CD4-positive, alpha-beta T cell (primary cell): ENCODE measurements around the gene SUCLG2. TPM values are rescaled to one million over a fixed set of nuclear protein-coding genes. Genes with fewer than 3 reads are reported as not detected.

Source experiments
- ATAC-seq: fragments of 200-7000 bp; cut with Tn5 transposase; one replicate; pipeline ENCODE4 v1.10.0; 2022; ENCODE audit warnings: mild to moderate bottlenecking; ENCODE audit not compliant: poor library complexity
- CTCF ChIA-PET: fragments of 350-600 bp; sonication (Branson Sonifier 250); formaldehyde crosslinking; loops from one replicate; lab custom pipeline; 2021; ENCODE audit warnings: antibody characterized with exemption, inconsistent platforms; lab: Charles Lee
- POLR2A ChIA-PET: fragments of 350-600 bp; sonication (Branson Sonifier 250); formaldehyde crosslinking; loops from one replicate; lab custom pipeline; 2021; ENCODE audit warnings: antibody characterized with exemption, inconsistent platforms; lab: Charles Lee
- DNase-seq, 14 experiments: peaks; one replicate each; pipeline ENCODE4 v3.0.0-alpha.2; 2013 to 2020; ENCODE audit warnings: mixed read lengths in 2 of 14
- H3K27ac ChIP-seq, 2 donors: one replicate each; pipeline versions ENCODE4 v1.5.1 to v1.7.0; 2013; ENCODE audit warnings: low read length in 2 of 2, low read depth in 1 of 2, mild to moderate bottlenecking in 1 of 2
- H3K27me3 ChIP-seq, 2 experiments: 1 replicate in 1 of 2; 2 replicates in 1 of 2; pipeline versions ENCODE4 v1.6.1 to v1.7.0; 2013; ENCODE audit warnings: low read length in 2 of 2, control low read depth in 1 of 2, mild to moderate bottlenecking in 1 of 2, moderate library complexity in 1 of 2; ENCODE audit not compliant: insufficient read depth in 2 of 2, control insufficient read depth in 1 of 2
- H3K36me3 ChIP-seq: one replicate; pipeline ENCODE4 v1.6.1; 2013; ENCODE audit warnings: low read length, control low read depth; ENCODE audit not compliant: insufficient read depth
- H3K4me1 ChIP-seq: one replicate; pipeline ENCODE4 v1.6.1; 2013; ENCODE audit warnings: low read length, control low read depth; ENCODE audit not compliant: insufficient read depth
- H3K4me3 ChIP-seq: one replicate; pipeline ENCODE4 v1.5.1; 2013; ENCODE audit warnings: mild to moderate bottlenecking, low read length, moderate library complexity
- H3K9me3 ChIP-seq, 2 experiments: 1 replicate in 1 of 2; 2 replicates in 1 of 2; pipeline versions ENCODE4 v1.6.1 to v1.7.0; 2013; ENCODE audit warnings: low read length in 2 of 2, mild to moderate bottlenecking in 2 of 2, control low read depth in 1 of 2, moderate library complexity in 1 of 2; ENCODE audit not compliant: control insufficient read depth in 1 of 2, insufficient read depth in 1 of 2
- H3K27ac Mint-ChIP-seq: one replicate; pipeline ENCODE4 v1.8.0; 2020; ENCODE audit warnings: mixed read lengths
- H3K27me3 Mint-ChIP-seq: one replicate; pipeline ENCODE4 v1.8.0; 2021; ENCODE audit warnings: mixed read lengths
- H3K36me3 Mint-ChIP-seq: one replicate; pipeline ENCODE4 v1.8.0; 2021; ENCODE audit warnings: low read depth, mixed read lengths
- H3K4me1 Mint-ChIP-seq: one replicate; pipeline ENCODE4 v1.8.0; 2021; ENCODE audit warnings: low read depth, mixed read lengths
- H3K4me3 Mint-ChIP-seq: one replicate; pipeline ENCODE4 v1.8.0; 2020; ENCODE audit warnings: mild to moderate bottlenecking, mixed read lengths
- H3K9me3 Mint-ChIP-seq: one replicate; pipeline ENCODE4 v1.8.0; 2020; ENCODE audit warnings: mixed read lengths
- CTCF ChIP-seq: fragments of 200-600 bp; IDR thresholded peaks from one replicate; pipeline ENCODE4 v1.8.0; 2022; ENCODE audit warnings: antibody characterized with exemption, mild to moderate bottlenecking
- intact Hi-C, 2 experiments: fragments of 100-400 bp; cut with DNase I in 1 of 2; cut with micrococcal nuclease in 1 of 2; formaldehyde crosslinking; loops; one replicate each; pipeline versions ENCODE4 v1.15.1 to v1.9.0; 2023 to 2025; cut with DNase I, micrococcal nuclease
- total RNA-seq, 174 experiments: library from RNA in 2 of 174; stranded (reverse) in 2 of 174; gene quantifications; one replicate each; pipeline ENCODE4 v1.2.3 and lab custom pipeline; 2021 to 2026

The SUCLG2 gene
- total RNA-seq, 2 experiments from 2014 or later, result 51.7 to 52.4 TPM

- POLR2A ChIA-PET, result no interaction called here
- H3K9me3 ChIP-seq, result no peaks in the 10 kb centered on the region
- Mint-ChIP-seq H3K27ac (no peak overlapping the region), H3K4me1 (no peaks in the 10 kb centered on the region), H3K4me3 (no peak overlapping the region), H3K9me3 (peaks cover 1% of the 10 kb centered on the region), H3K27me3 (no peaks in the 10 kb centered on the region), H3K36me3 (peaks cover 74% of the 10 kb centered on the region)
- CTCF ChIA-PET, result no interaction called here
- ATAC-seq (no peak), DNase-seq (no peak)
- intact Hi-C loops, result no loop called here
- H3K36me3 ChIP-seq, result peaks cover 14% of the 10 kb centered on the region
- TF ChIP-seq CTCF, result no peak
- H3K27me3 ChIP-seq, result no peaks in the 10 kb centered on the region
- H3K27ac ChIP-seq, result no peak overlapping the region
- H3K4me3 ChIP-seq, result no peak overlapping the region
- H3K4me1 ChIP-seq, result no peaks in the 10 kb centered on the region
Measured at GRCh38 chr3:67377299-67377698, 277.1 kb downstream of the SUCLG2 start.

- ChIA-PET POLR2A (no interaction called here), CTCF (no interaction called here)
- DNase-seq (no peak), ATAC-seq (no peak)
- TF ChIP-seq CTCF, result no peak
- Mint-ChIP-seq H3K27ac (no peak overlapping the region), H3K4me1 (no peaks in the 10 kb centered on the region), H3K4me3 (no peak overlapping the region), H3K36me3 (peaks cover 83% of the 10 kb centered on the region), H3K27me3 (no peaks in the 10 kb centered on the region), H3K9me3 (peaks cover 8% of the 10 kb centered on the region)
- no peaks in the 10 kb centered on the region for H3K4me1 ChIP-seq
- H3K9me3 ChIP-seq, result no peaks in the 10 kb centered on the region
- no peak overlapping the region for H3K27ac ChIP-seq
- H3K36me3 ChIP-seq, result peaks cover 14% of the 10 kb centered on the region
- no peaks in the 10 kb centered on the region for H3K27me3 ChIP-seq
- intact Hi-C loops, result no loop called here
- no peak overlapping the region for H3K4me3 ChIP-seq
Measured at GRCh38 chr3:67376416-67376815, 278.0 kb downstream of the SUCLG2 start.

GRCh38 chr3:67375976-67376375, 278.4 kb downstream of the SUCLG2 start:
- no peak for TF ChIP-seq CTCF
- DNase-seq (no peak), ATAC-seq (no peak)
- Histone ChIP-seq H3K9me3 (no peaks in the 10 kb centered on the region), H3K4me3 (no peak overlapping the region), H3K27me3 (no peaks in the 10 kb centered on the region), H3K36me3 (peaks cover 14% of the 10 kb centered on the region), H3K27ac (no peak overlapping the region), H3K4me1 (no peaks in the 10 kb centered on the region)
- H3K27me3 Mint-ChIP-seq, result no peaks in the 10 kb centered on the region
- H3K9me3 Mint-ChIP-seq, result peaks cover 9% of the 10 kb centered on the region
- no peak overlapping the region for H3K4me3 Mint-ChIP-seq
- peaks cover 87% of the 10 kb centered on the region for H3K36me3 Mint-ChIP-seq
- ChIA-PET POLR2A (no interaction called here), CTCF (no interaction called here)
- H3K4me1 Mint-ChIP-seq, result no peaks in the 10 kb centered on the region
- H3K27ac Mint-ChIP-seq, result no peak overlapping the region
- intact Hi-C loops, result no loop called here
